Kidney (tissue), 14 donors: ENCODE data around the gene NAPB. TPM values are rescaled to one million over a fixed set of nuclear protein-coding genes. Genes with fewer than 3 reads are reported as not detected.

Experiments used
- DNase-seq, 5 donors: peaks; one replicate each; pipeline ENCODE4 v3.0.0-alpha.2; 2013 to 2020
- FAIRE-seq: peaks from 2 replicates; lab custom pipeline; 2012; peaks lifted over from hg19 to GRCh38; lab: Jason Lieb, UNC
- H3K27ac ChIP-seq, 2 donors: one replicate each; pipeline ENCODE4 v1.7.0; 2013; ENCODE audit warnings: low read depth in 2 of 2, low read length in 2 of 2, inconsistent platforms in 1 of 2
- H3K27me3 ChIP-seq: one replicate; pipeline ENCODE4 v1.7.1; 2013; ENCODE audit warnings: low read length, inconsistent platforms; ENCODE audit not compliant: control insufficient read depth, insufficient read depth
- H3K36me3 ChIP-seq, 3 donors: one replicate each; pipeline versions ENCODE4 v1.7.0 to v1.7.1; 2013; ENCODE audit warnings: low read length in 3 of 3, control low read depth in 1 of 3, inconsistent platforms in 1 of 3; ENCODE audit not compliant: insufficient read depth in 3 of 3, control insufficient read depth in 2 of 3
- H3K4me1 ChIP-seq, 3 donors: one replicate each; pipeline versions ENCODE4 v1.7.0 to v1.7.1; 2013; ENCODE audit warnings: low read length in 3 of 3, inconsistent platforms in 1 of 3, low read depth in 1 of 3; ENCODE audit not compliant: control insufficient read depth in 2 of 3, insufficient read depth in 2 of 3
- H3K4me3 ChIP-seq, 3 donors: one replicate each; pipeline versions ENCODE4 v1.7.0 to v1.8.1; 2013; ENCODE audit warnings: low read length in 3 of 3, control low read depth in 1 of 3, inconsistent platforms in 1 of 3
- H3K9ac ChIP-seq, 3 donors: one replicate each; pipeline versions ENCODE4 v1.7.0 to v1.7.1; 2013; ENCODE audit warnings: low read length in 3 of 3, control low read depth in 1 of 3, inconsistent platforms in 1 of 3
- H3K9me3 ChIP-seq, 3 donors: one replicate each; pipeline versions ENCODE4 v1.7.0 to v1.7.1; 2013; ENCODE audit warnings: low read length in 3 of 3, control low read depth in 1 of 3, inconsistent platforms in 1 of 3; ENCODE audit not compliant: control insufficient read depth in 2 of 3, insufficient read depth in 1 of 3
- intact Hi-C: fragments of 100-400 bp; cut with DNase I; formaldehyde crosslinking; loops from one replicate; pipeline ENCODE4 v1.11.1; 2022
- polyA plus RNA-seq: library from polyadenylated mRNA; stranded (reverse); fragments of 350-450 nt; fragmentation: Illumina TruSeq; extraction: RNeasy Lipid Tissue Mini Kit (QIAGEN cat#74804); gene quantifications from one replicate; pipeline ENCODE4 v1.2.3, GENCODE V29; 2014; ENCODE audit warnings: low read depth, low replicate concordance; ENCODE audit not compliant: insufficient read depth
- total RNA-seq: library from RNA; stranded (reverse); fragmentation: NEBNext Ultra II Directional; extraction: Animal tissue kit (Norgen Biotek cat#: 25700); gene quantifications from one replicate; pipeline ENCODE4 v1.2.1, GENCODE V29; 2021
- TF ChIP-seq, protein P1 (sequence below): IDR thresholded peaks from 3 replicates; pipeline ENCODE4 v1.5.1; 2012; ENCODE audit warnings: mild to moderate bottlenecking, moderate library complexity, borderline replicate concordance; ENCODE audit not compliant: insufficient read depth; ENCODE audit errors: extremely low read depth
- donor health status: control.
- donor health status: control.
- donor health status: control.
- donor health status: control.
- donor health status: control.
- donor health status: DM: yes; HTN: yes; CAD: no.
- donor health status: Normal renal cell carcinoma (clear cell type).

Gene NAPB
- total and polyA plus RNA-seq, 2 donors from 2014 or later: 5.3 to 9.6 TPM

DNA sequence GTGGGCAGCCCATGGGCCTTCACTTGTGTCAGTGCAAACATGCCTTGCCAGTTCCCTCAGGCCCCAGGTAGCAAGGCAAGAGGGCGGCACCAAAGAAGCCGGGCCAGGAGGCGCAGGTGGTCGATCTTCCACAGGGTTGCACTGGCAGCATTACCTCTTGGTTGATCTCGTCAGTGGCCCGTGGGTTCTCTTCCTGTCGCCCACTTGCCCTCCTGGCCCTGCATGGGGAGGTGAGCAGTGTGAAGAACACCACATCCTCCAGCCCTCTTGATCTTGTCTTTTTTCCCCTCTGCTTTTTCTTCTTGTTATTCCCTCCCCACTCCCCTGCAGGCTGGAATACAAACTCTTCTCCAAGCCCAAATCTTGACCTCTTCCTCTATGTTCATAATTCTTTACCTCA lies 34.4 kb upstream of the NAPB start:
- H3K9me3 ChIP-seq: peaks cover 0 to 4% (median 0%) of the 10 kb centered on the region in 3 donors
- TF ChIP-seq, protein P1, sequence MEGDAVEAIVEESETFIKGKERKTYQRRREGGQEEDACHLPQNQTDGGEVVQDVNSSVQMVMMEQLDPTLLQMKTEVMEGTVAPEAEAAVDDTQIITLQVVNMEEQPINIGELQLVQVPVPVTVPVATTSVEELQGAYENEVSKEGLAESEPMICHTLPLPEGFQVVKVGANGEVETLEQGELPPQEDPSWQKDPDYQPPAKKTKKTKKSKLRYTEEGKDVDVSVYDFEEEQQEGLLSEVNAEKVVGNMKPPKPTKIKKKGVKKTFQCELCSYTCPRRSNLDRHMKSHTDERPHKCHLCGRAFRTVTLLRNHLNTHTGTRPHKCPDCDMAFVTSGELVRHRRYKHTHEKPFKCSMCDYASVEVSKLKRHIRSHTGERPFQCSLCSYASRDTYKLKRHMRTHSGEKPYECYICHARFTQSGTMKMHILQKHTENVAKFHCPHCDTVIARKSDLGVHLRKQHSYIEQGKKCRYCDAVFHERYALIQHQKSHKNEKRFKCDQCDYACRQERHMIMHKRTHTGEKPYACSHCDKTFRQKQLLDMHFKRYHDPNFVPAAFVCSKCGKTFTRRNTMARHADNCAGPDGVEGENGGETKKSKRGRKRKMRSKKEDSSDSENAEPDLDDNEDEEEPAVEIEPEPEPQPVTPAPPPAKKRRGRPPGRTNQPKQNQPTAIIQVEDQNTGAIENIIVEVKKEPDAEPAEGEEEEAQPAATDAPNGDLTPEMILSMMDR: no peak
- H3K27me3 ChIP-seq: no peaks in the 10 kb centered on the region
- DNase-seq: no peak
- no peak overlapping the region for H3K4me3 ChIP-seq
- H3K27ac ChIP-seq: no peak overlapping the region
- no peaks in the 10 kb centered on the region for H3K36me3 ChIP-seq
- no peaks in the 10 kb centered on the region for H3K4me1 ChIP-seq
- FAIRE-seq: no peak
- intact Hi-C loops: no loop called here
- no peak overlapping the region for H3K9ac ChIP-seq

DNA sequence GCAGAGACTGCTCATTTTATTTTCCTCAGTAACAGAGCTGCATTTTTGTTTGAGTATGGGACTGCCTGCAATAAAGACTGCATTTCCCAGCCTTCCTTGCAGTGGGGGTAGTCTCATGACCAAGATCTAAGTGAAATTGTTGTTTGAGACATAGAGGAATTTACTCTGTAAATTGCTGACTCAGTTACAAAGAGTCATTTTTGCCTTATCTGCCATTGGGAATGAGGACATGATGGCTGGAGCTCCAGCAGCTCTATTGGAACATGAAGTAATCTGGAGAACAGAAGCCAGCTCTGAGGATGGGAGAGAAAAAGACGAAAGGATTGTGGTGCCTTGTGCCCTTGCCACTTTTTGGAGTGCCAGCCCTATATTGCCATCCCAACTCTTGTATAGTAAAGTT lies 33.5 kb upstream of the NAPB start:
- DNase-seq: no peak
- H3K27ac ChIP-seq: no peak overlapping the region
- intact Hi-C loops: no loop called here
- H3K9ac ChIP-seq: no peak overlapping the region
- TF ChIP-seq, protein P1: no peak
- no peaks in the 10 kb centered on the region for H3K36me3 ChIP-seq
- H3K4me1 ChIP-seq: no peaks in the 10 kb centered on the region
- FAIRE-seq: no peak
- no peaks in the 10 kb centered on the region for H3K27me3 ChIP-seq
- H3K4me3 ChIP-seq: no peak overlapping the region
- peaks cover 0 to 4% (median 0%) of the 10 kb centered on the region in 3 donors for H3K9me3 ChIP-seq

DNA sequence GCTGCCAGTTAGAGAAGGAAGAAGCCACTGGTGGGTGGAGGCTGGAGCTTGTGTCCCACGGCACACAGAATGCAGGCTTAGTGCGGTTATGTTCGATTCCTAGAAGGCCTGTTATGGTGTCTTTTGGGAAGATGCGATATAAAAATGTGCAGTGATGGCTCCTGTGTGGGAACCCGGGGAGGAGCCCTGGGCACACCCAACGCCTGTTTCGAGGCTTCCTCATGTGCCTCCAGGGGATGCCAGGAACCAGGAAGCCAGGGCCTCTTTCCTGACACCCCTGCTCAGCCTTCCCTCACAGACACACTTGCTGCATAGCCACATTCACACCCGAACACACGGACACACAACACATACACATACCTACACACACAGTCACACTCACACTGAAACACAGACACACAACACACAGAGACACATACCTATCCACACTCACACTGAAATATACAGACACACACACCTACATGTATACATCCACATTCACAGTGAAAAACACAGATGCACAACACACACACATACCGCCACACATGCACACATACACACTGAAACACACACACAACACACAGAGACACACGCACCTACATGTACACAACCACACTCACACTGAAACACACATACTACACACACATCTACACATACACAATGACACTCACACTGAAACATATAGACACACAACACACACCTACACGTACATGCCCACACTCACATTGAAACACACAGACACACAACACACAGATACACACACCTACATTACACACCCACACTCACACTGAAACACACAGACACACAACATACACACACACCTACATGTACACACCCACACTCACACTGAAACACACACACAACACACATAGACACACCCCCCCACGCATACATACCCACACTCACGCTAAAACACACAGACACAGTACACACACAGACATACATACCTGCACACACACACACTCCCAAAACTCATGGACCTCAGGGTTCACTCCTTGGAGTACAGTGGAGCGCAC lies 32.6 kb upstream of the NAPB start:
- DNase-seq: no peak
- Histone ChIP-seq H3K9me3 (peaks cover 0 to 4% (median 0%) of the 10 kb centered on the region in 3 donors), H3K4me1 (no peaks in the 10 kb centered on the region), H3K27me3 (no peaks in the 10 kb centered on the region), H3K27ac (no peak overlapping the region), H3K4me3 (no peak overlapping the region), H3K36me3 (no peaks in the 10 kb centered on the region), H3K9ac (no peak overlapping the region)
- FAIRE-seq: no peak
- intact Hi-C loops: no loop called here
- TF ChIP-seq, protein P1: no peak
